WTC11 (cell line): ENCODE measurements around the gene TTC24. TPM values are rescaled to one million over a fixed set of nuclear protein-coding genes. Genes with fewer than 3 reads are reported as not detected.
A peak's percentile ranks its signal among the peaks of the same experiment; 100 is the strongest.

Experiments
- ATAC-seq: fragments of 200-7000 bp; cut with Tn5 transposase; 2 replicates; pipeline ENCODE4 v1.10.0; 2021; ENCODE audit warnings: mild to moderate bottlenecking, moderate library complexity
- CTCF ChIA-PET: fragments of 300-600 bp; sonication (Branson Sonifier 250); formaldehyde crosslinking; loops from one replicate; lab custom pipeline; 2021; ENCODE audit warnings: antibody characterized with exemption; lab: Charles Lee
- POLR2A ChIA-PET: fragments of 350-600 bp; sonication (Branson Sonifier 250); formaldehyde crosslinking; loops from one replicate; lab custom pipeline; 2021; ENCODE audit warnings: antibody characterized with exemption; lab: Charles Lee
- DNase-seq: peaks from one replicate; pipeline ENCODE4 v3.0.0; 2021; ENCODE audit warnings: low spot score
- H3K27ac Mint-ChIP-seq: 2 replicates; pipeline ENCODE4 v1.8.0; 2021; ENCODE audit warnings: mixed read lengths
- H3K27me3 Mint-ChIP-seq: 2 replicates; pipeline ENCODE4 v1.8.0; 2021; ENCODE audit warnings: low read depth, mild to moderate bottlenecking, moderate library complexity, mixed read lengths
- H3K36me3 Mint-ChIP-seq: 2 replicates; pipeline ENCODE4 v1.8.0; 2021; ENCODE audit warnings: mixed read lengths
- H3K4me1 Mint-ChIP-seq: 2 replicates; pipeline ENCODE4 v1.8.0; 2022; ENCODE audit warnings: mixed read lengths
- H3K4me3 Mint-ChIP-seq: 2 replicates; pipeline ENCODE4 v1.8.0; 2021; ENCODE audit warnings: mild to moderate bottlenecking, moderate library complexity, mixed read lengths
- H3K9me3 Mint-ChIP-seq: 2 replicates; pipeline ENCODE4 v1.8.0; 2021; ENCODE audit warnings: mixed read lengths
- ARID4B ChIP-seq: sonication (generic); formaldehyde crosslinking; IDR thresholded peaks from 2 replicates; pipeline ENCODE4 v1.8.0; 2023; ENCODE audit warnings: missing genetic modification reagents, mild to moderate bottlenecking, borderline replicate concordance
- CDX4 ChIP-seq: fragments of 250-450 bp; sonication (Bioruptor Pico); IDR thresholded peaks from 2 replicates; pipeline ENCODE4 v1.9.0; 2021; ENCODE audit warnings: moderate library complexity, mild to moderate bottlenecking, inconsistent platforms, borderline replicate concordance
- CREB1 ChIP-seq: sonication (generic); formaldehyde crosslinking; IDR thresholded peaks from 2 replicates; pipeline ENCODE4 v1.8.0; 2023; ENCODE audit warnings: mild to moderate bottlenecking, missing genetic modification reagents
- ESRRA ChIP-seq: sonication (generic); formaldehyde crosslinking; IDR thresholded peaks from 2 replicates; pipeline ENCODE4 v1.8.1; 2022; ENCODE audit warnings: mild to moderate bottlenecking, missing genetic modification reagents, borderline replicate concordance
- FOXJ3 ChIP-seq: sonication (generic); formaldehyde crosslinking; IDR thresholded peaks from 2 replicates; pipeline ENCODE4 v1.9.0; 2021; ENCODE audit warnings: missing genetic modification reagents, mild to moderate bottlenecking, borderline replicate concordance
- GABPB1 ChIP-seq: sonication (generic); formaldehyde crosslinking; IDR thresholded peaks from 2 replicates; pipeline ENCODE4 v1.8.1; 2023; ENCODE audit warnings: mild to moderate bottlenecking, missing genetic modification reagents
- GRHL2 ChIP-seq: fragments of 250-450 bp; sonication (Bioruptor Pico); IDR thresholded peaks from 2 replicates; pipeline ENCODE4 v1.8.0; 2022; ENCODE audit warnings: mild to moderate bottlenecking, moderate library complexity; ENCODE audit not compliant: insufficient replicate concordance, severe bottlenecking
- JAZF1 ChIP-seq: fragments of 250-450 bp; sonication (Bioruptor Pico); IDR thresholded peaks from 2 replicates; pipeline ENCODE4 v1.9.0; 2021; ENCODE audit warnings: moderate library complexity, mild to moderate bottlenecking, inconsistent platforms
- KAT7 ChIP-seq: sonication (generic); formaldehyde crosslinking; IDR thresholded peaks from 2 replicates; pipeline ENCODE4 v1.8.1; 2023; ENCODE audit warnings: missing genetic modification reagents, mild to moderate bottlenecking, borderline replicate concordance
- PRDM15 ChIP-seq: sonication (generic); formaldehyde crosslinking; IDR thresholded peaks from 2 replicates; pipeline ENCODE4 v1.8.0; 2022; ENCODE audit warnings: missing genetic modification reagents
- PRRX2 ChIP-seq: fragments of 250-450 bp; sonication (Bioruptor Pico); IDR thresholded peaks from 2 replicates; pipeline ENCODE4 v1.8.0; 2021; ENCODE audit warnings: mild to moderate bottlenecking
- RORB ChIP-seq: fragments of 250-450 bp; sonication (Bioruptor Pico); IDR thresholded peaks from 2 replicates; pipeline ENCODE4 v1.9.0; 2021; ENCODE audit warnings: mild to moderate bottlenecking
- TEAD1 ChIP-seq: sonication (generic); formaldehyde crosslinking; IDR thresholded peaks from 2 replicates; pipeline ENCODE4 v1.8.0; 2022; ENCODE audit warnings: mild to moderate bottlenecking, missing genetic modification reagents
- ZBTB43 ChIP-seq: sonication (generic); formaldehyde crosslinking; IDR thresholded peaks from 2 replicates; pipeline ENCODE4 v1.8.1; 2023; ENCODE audit warnings: mild to moderate bottlenecking, missing genetic modification reagents
- ZNF232 ChIP-seq: sonication (generic); formaldehyde crosslinking; IDR thresholded peaks from 2 replicates; pipeline ENCODE4 v1.8.0; 2022; ENCODE audit warnings: mild to moderate bottlenecking, missing genetic modification reagents
- ZNF425 ChIP-seq: fragments of 250-450 bp; sonication (Bioruptor Pico); conservative IDR thresholded peaks from 2 replicates; pipeline ENCODE4 v1.9.0; 2021; ENCODE audit warnings: mild to moderate bottlenecking
- total RNA-seq: library from RNA; stranded (reverse); gene quantifications from 3 replicates; pipeline ENCODE4 v1.2.3, GENCODE V29; 2021
- TF ChIP-seq, protein P1 (sequence below): sonication (generic); formaldehyde crosslinking; IDR thresholded peaks from 2 replicates; pipeline ENCODE4 v1.8.0; 2022; ENCODE audit warnings: mild to moderate bottlenecking, missing genetic modification reagents
- TF ChIP-seq, protein P2 (sequence below): fragments of 250-450 bp; sonication (Bioruptor Pico); IDR thresholded peaks from 2 replicates; pipeline ENCODE4 v1.9.0; 2021; ENCODE audit warnings: mild to moderate bottlenecking
- TF ChIP-seq, protein P3 (sequence below): sonication (generic); formaldehyde crosslinking; IDR thresholded peaks from 2 replicates; pipeline ENCODE4 v1.8.0; 2022; ENCODE audit warnings: mild to moderate bottlenecking, missing genetic modification reagents

Gene TTC24
- total RNA-seq, 1 experiment from 2014 or later: 0.20 TPM

GRCh38 chr1:156600733-156601121, 21.2 kb downstream of the TTC24 start (continued):
- TF ChIP-seq PRDM15 (no peak), TEAD1 (no peak)

- peaks cover 13% of the 10 kb centered on the region for H3K4me1 Mint-ChIP-seq
- H3K27me3 Mint-ChIP-seq: no peaks in the 10 kb centered on the region
- peak; percentile 81 for DNase-seq
- H3K36me3 Mint-ChIP-seq: peaks cover 28% of the 10 kb centered on the region
- ChIA-PET POLR2A (interaction anchor here (0.5 to 1.8 kb wide), 2 partner anchors 10 to 101 kb away, joined by 3 to 6 read pairs; partner anchors contain the start of genes MEF2D and NAXE), CTCF (interaction anchor here (0.6 to 5.5 kb wide), 14 partner anchors 9 to 216 kb away, joined by 3 to 27 read pairs (median 4); partner anchors contain the start of genes BCAN, HAPLN2, NAXE and TTC24)
- peak within 1 kb of the TSS; percentile 98 for H3K27ac Mint-ChIP-seq
- H3K9me3 Mint-ChIP-seq: no peaks in the 10 kb centered on the region
- ATAC-seq: peak; percentile 81
- H3K4me3 Mint-ChIP-seq: peak within 1 kb of the TSS; percentile 94
- peak; percentile 90; the same call in 1 of the 2 replicates for TF ChIP-seq KAT7
- TF ChIP-seq GRHL2: no peak
- no peak for TF ChIP-seq PRRX2 (CRISPR knock-in tag)
- TF ChIP-seq CDX4: no peak
- peak; percentile 28; the same call in 1 of the 2 replicates for TF ChIP-seq ZBTB43 (CRISPR knock-in tag)
- no peak for TF ChIP-seq FOXJ3 (CRISPR knock-in tag)
- peak; percentile 18; the same call in 1 of the 2 replicates for TF ChIP-seq CREB1 (CRISPR knock-in tag)
- 0 out of 2 replicates have a peak, but pooled peaks have one; percentile 51 for TF ChIP-seq ZNF232 (CRISPR knock-in tag)
- TF ChIP-seq ARID4B (CRISPR knock-in tag): peak; percentile 79; the same call in 1 of the 2 replicates
- TF ChIP-seq, protein P1, sequence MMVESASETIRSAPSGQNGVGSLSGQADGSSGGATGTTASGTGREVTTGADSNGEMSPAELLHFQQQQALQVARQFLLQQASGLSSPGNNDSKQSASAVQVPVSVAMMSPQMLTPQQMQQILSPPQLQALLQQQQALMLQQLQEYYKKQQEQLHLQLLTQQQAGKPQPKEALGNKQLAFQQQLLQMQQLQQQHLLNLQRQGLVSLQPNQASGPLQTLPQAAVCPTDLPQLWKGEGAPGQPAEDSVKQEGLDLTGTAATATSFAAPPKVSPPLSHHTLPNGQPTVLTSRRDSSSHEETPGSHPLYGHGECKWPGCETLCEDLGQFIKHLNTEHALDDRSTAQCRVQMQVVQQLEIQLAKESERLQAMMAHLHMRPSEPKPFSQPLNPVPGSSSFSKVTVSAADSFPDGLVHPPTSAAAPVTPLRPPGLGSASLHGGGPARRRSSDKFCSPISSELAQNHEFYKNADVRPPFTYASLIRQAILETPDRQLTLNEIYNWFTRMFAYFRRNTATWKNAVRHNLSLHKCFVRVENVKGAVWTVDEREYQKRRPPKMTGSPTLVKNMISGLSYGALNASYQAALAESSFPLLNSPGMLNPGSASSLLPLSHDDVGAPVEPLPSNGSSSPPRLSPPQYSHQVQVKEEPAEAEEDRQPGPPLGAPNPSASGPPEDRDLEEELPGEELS (CRISPR knock-in tag): peak; percentile 39; the same call in 1 of the 2 replicates
- TF ChIP-seq ZNF425: no peak
- TF ChIP-seq, protein P2, sequence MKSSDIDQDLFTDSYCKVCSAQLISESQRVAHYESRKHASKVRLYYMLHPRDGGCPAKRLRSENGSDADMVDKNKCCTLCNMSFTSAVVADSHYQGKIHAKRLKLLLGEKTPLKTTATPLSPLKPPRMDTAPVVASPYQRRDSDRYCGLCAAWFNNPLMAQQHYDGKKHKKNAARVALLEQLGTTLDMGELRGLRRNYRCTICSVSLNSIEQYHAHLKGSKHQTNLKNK: no peak
- peak; percentile 68; the same call in 1 of the 2 replicates for TF ChIP-seq ESRRA
- TF ChIP-seq GABPB1 (CRISPR knock-in tag): peak; percentile 70; the same call in 1 of the 2 replicates
- TF ChIP-seq RORB (CRISPR knock-in tag): no peak
- TF ChIP-seq, protein P3, sequence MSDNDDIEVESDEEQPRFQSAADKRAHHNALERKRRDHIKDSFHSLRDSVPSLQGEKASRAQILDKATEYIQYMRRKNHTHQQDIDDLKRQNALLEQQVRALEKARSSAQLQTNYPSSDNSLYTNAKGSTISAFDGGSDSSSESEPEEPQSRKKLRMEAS (CRISPR knock-in tag): peak; percentile 98
- no peak for TF ChIP-seq JAZF1
Measured at GRCh38 chr1:156601122-156601830, 21.8 kb downstream of the TTC24 start, which contains the start of gene GPATCH4. TSS of gene GPATCH4 (minus strand) at chr1:156601479.
